Measurements from ENCODE around the gene SMIM24.

Gene SMIM24

GRCh38 chr19:3456925-3457527, 23.3 kb downstream of the SMIM24 start:
- no peaks in the 10 kb centered on the region; the same call in 1 of the 2 replicates for H3K79me2 ChIP-seq (ENCODE audit: low read length)
- H3K4me3 ChIP-seq (ENCODE audit: low read length) = no peak overlapping the region
- H4K20me1 ChIP-seq (ENCODE audit: insufficient read depth, low read length) = peaks cover 20% of the 10 kb centered on the region
- H3K36me3 ChIP-seq (replicated peaks; ENCODE audit: low read depth, low read length) = peaks cover 40% of the 10 kb centered on the region
- TF ChIP-seq, protein P1, sequence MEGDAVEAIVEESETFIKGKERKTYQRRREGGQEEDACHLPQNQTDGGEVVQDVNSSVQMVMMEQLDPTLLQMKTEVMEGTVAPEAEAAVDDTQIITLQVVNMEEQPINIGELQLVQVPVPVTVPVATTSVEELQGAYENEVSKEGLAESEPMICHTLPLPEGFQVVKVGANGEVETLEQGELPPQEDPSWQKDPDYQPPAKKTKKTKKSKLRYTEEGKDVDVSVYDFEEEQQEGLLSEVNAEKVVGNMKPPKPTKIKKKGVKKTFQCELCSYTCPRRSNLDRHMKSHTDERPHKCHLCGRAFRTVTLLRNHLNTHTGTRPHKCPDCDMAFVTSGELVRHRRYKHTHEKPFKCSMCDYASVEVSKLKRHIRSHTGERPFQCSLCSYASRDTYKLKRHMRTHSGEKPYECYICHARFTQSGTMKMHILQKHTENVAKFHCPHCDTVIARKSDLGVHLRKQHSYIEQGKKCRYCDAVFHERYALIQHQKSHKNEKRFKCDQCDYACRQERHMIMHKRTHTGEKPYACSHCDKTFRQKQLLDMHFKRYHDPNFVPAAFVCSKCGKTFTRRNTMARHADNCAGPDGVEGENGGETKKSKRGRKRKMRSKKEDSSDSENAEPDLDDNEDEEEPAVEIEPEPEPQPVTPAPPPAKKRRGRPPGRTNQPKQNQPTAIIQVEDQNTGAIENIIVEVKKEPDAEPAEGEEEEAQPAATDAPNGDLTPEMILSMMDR (IDR thresholded peaks at IDR 0.05; ENCODE audit: low read depth, low read length) = no peak
- no peak for TF ChIP-seq EZH2phosphoT487 (IDR thresholded peaks at IDR 0.05; ENCODE audit: low read depth)
- no peaks in the 10 kb centered on the region for H3K9me3 ChIP-seq (ENCODE audit: insufficient read depth, low read length)
- H3K4me2 ChIP-seq (ENCODE audit: low read length) = no peak overlapping the region
- H2AFZ ChIP-seq (ENCODE audit: low read depth, low read length) = no peak overlapping the region
- H3K27me3 ChIP-seq (ENCODE audit: low read depth, low read length) = no peaks in the 10 kb centered on the region
- no peak overlapping the region for H3K9ac ChIP-seq (ENCODE audit: low read length)
- H3K27ac ChIP-seq (ENCODE audit: low read length) = no peak overlapping the region
- H3K4me1 ChIP-seq (ENCODE audit: low read length) = no peaks in the 10 kb centered on the region

DNA sequence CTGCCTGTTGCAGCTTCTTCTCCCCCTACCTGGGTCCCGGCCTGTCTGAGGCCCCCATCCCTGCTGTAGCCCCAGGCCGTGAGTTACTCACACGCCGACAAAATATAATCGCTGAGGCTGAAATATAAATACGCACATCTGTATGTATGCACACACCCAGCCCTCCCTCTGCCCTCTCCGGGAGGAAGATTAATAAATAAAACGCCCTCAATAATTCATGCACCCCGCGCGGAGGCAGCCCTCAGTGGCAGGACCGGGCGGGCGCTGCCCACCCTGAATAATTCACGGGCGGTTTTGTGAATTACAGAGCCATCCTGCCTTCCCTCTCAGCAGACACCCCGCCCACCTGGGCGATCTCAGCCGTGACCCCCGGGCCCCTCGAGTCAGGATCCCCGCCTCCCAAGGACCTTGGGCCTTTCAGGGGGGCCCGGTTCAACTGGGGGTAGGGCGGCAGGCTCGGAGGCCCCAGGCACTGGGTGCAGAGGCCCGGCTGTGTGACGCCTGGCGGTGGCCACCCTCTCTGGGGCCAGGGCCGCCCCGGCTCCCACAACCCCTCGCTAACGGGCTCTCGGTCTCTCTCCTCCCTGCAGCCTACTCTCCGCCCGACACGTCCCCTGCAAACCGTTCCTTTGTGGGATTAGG, 24.2 kb downstream of the SMIM24 start:
- no peak overlapping the region for H3K9ac ChIP-seq (ENCODE audit: low read length)
- no peak overlapping the region for H3K27ac ChIP-seq (ENCODE audit: low read length)
- no peaks in the 10 kb centered on the region for H3K27me3 ChIP-seq (ENCODE audit: low read depth, low read length)
- no peak overlapping the region for H3K4me3 ChIP-seq (ENCODE audit: low read length)
- H3K9me3 ChIP-seq (ENCODE audit: insufficient read depth, low read length) = no peaks in the 10 kb centered on the region
- no peaks in the 10 kb centered on the region for H3K4me1 ChIP-seq (ENCODE audit: low read length)
- peaks cover 20% of the 10 kb centered on the region for H4K20me1 ChIP-seq (ENCODE audit: insufficient read depth, low read length)
- H2AFZ ChIP-seq (ENCODE audit: low read depth, low read length) = no peak overlapping the region
- TF ChIP-seq, protein P1 (IDR thresholded peaks at IDR 0.05; ENCODE audit: low read depth, low read length) = no peak
- no peak for TF ChIP-seq EZH2phosphoT487 (IDR thresholded peaks at IDR 0.05; ENCODE audit: low read depth)
- peaks cover 40% of the 10 kb centered on the region for H3K36me3 ChIP-seq (replicated peaks; ENCODE audit: low read depth, low read length)
- H3K4me2 ChIP-seq (ENCODE audit: low read length) = no peak overlapping the region
- no peaks in the 10 kb centered on the region; the same call in 1 of the 2 replicates for H3K79me2 ChIP-seq (ENCODE audit: low read length)

DNA sequence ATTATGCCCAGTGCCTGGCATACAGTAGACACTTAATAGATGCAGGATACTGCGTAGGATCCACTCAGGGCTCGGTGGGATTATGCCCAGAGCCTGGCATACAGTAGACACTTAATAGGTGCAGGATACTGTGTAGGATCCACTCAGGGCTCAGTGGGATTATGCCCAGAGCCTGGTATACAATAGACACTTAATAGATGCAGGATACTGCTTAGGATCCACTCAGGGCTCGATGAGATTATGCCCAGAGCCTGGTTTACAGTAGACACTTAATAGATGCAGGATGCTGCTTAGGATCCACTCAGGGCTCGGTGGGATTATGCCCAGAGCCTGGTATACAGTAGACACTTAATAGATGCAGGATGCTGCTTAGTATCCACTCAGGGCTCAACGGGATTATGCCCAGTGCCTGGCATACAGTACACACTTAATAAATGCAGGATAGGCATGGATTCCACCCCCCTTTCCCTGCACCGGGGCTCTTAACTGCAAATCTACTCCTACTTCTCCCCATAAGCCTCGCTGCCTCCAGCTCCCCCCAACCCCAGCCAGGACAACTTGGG, 24.9 kb downstream of the SMIM24 start:
- H3K9ac ChIP-seq (ENCODE audit: low read length) = no peak overlapping the region
- TF ChIP-seq, protein P1 (IDR thresholded peaks at IDR 0.05; ENCODE audit: low read depth, low read length) = no peak
- no peak for TF ChIP-seq EZH2phosphoT487 (IDR thresholded peaks at IDR 0.05; ENCODE audit: low read depth)
- H3K4me3 ChIP-seq (ENCODE audit: low read length) = no peak overlapping the region
- H3K9me3 ChIP-seq (ENCODE audit: insufficient read depth, low read length) = no peaks in the 10 kb centered on the region
- H3K4me2 ChIP-seq (ENCODE audit: low read length) = no peak overlapping the region
- no peaks in the 10 kb centered on the region for H3K27me3 ChIP-seq (ENCODE audit: low read depth, low read length)
- peaks cover 46% of the 10 kb centered on the region for H3K36me3 ChIP-seq (replicated peaks; ENCODE audit: low read depth, low read length)
- no peak overlapping the region for H3K27ac ChIP-seq (ENCODE audit: low read length)
- no peak overlapping the region for H2AFZ ChIP-seq (ENCODE audit: low read depth, low read length)
- no peaks in the 10 kb centered on the region; the same call in 1 of the 2 replicates for H3K79me2 ChIP-seq (ENCODE audit: low read length)
- peaks cover 20% of the 10 kb centered on the region for H4K20me1 ChIP-seq (ENCODE audit: insufficient read depth, low read length)
- no peaks in the 10 kb centered on the region for H3K4me1 ChIP-seq (ENCODE audit: low read length)

DNA sequence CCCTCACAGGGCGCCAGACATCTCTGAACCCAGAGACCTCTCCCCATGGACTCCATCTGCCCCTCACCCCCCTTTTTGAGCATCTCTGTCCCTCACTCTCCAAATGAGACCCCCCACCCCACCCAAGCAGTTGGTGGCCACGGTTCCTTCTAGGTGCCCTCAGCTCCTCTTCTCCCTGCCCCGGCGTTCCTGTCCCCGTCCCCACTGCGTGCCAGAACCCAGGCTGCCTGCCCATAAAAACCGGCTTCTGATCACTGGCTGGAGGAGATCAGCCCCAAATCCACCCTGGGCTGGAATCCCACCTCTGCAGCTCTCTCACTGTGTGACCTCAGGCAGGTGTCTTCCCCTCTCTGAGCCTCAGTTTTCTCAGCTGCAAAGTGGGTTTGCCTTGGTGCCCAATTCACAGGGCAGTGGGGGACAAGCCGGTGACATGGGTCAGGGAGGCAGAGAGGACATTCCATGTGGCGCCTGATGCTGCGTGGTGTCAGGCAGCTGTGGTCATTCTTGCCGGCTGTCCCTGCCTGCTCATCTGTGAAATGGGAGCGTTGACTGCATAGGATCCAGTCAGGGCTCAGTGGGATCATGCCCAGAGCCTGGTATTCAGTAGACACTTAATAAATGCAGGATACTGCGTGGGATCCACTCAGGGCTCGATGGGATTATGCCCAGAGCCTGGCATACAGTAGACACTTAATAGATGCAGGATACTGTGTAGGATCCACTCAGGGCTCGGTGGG, 25.5 kb downstream of the SMIM24 start:
- H3K4me3 ChIP-seq (ENCODE audit: low read length) = no peak overlapping the region
- no peak overlapping the region for H3K27ac ChIP-seq (ENCODE audit: low read length)
- H3K4me2 ChIP-seq (ENCODE audit: low read length) = no peak overlapping the region
- no peaks in the 10 kb centered on the region; the same call in 1 of the 2 replicates for H3K79me2 ChIP-seq (ENCODE audit: low read length)
- H4K20me1 ChIP-seq (ENCODE audit: insufficient read depth, low read length) = peaks cover 17% of the 10 kb centered on the region
- no peak overlapping the region for H3K9ac ChIP-seq (ENCODE audit: low read length)
- peaks cover 41% of the 10 kb centered on the region for H3K36me3 ChIP-seq (replicated peaks; ENCODE audit: low read depth, low read length)
- no peaks in the 10 kb centered on the region for H3K27me3 ChIP-seq (ENCODE audit: low read depth, low read length)
- no peaks in the 10 kb centered on the region for H3K4me1 ChIP-seq (ENCODE audit: low read length)
- H2AFZ ChIP-seq (ENCODE audit: low read depth, low read length) = no peak overlapping the region
- H3K9me3 ChIP-seq (ENCODE audit: insufficient read depth, low read length) = no peaks in the 10 kb centered on the region
- TF ChIP-seq, protein P1 (IDR thresholded peaks at IDR 0.05; ENCODE audit: low read depth, low read length) = no peak
- TF ChIP-seq EZH2phosphoT487 (IDR thresholded peaks at IDR 0.05; ENCODE audit: low read depth) = no peak
